LHCN-M2 (cell line): ENCODE measurements around the gene BRF1. TPM values are rescaled to one million over a fixed set of nuclear protein-coding genes. Genes with fewer than 3 reads are reported as not detected.
A peak's percentile ranks its signal among the peaks of the same experiment; 100 is the strongest.
"Not testable (repeated sequence)": the region's sequence is repeated elsewhere in the genome, so short reads cannot be mapped to it uniquely, and the experiment has no call there.

ENCODE experiments used
- DNase-seq: peaks from one replicate; pipeline ENCODE4 v3.0.0-alpha.2; 2012; ENCODE audit warnings: low read depth
- total RNA-seq: library from RNA; depleted of rRNA; stranded (reverse); fragments of >200 nt; gene quantifications from 2 replicates; pipeline ENCODE4 v1.2.3, GENCODE V29; 2014

BRF1 gene
- total RNA-seq, 1 experiment from 2014 or later = 28.2 TPM

DNA sequence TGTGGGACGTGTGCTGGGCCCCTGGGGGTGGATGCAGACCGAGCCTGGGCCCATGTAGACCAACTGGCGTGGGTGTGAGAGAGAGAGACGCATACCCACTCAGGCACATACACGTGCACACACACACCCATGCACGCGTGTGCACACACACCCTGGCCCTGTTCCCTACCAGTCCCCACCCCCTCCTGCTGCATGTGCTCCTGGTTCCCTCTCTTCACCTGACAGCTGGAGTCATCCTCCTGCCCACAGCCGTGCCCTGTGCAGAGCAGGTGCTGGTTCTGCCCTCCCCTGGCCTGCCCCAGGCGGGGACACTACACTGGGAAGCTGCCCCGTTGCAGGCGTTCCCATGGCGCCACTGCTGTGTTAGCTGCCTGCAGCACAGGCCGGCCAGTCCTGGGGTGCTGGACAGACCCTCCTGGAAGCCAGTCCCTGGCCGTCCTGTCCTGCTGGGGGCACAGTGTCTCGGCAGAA lies 32.3 kb upstream of the BRF1 start:
- DNase-seq = no peak

DNA sequence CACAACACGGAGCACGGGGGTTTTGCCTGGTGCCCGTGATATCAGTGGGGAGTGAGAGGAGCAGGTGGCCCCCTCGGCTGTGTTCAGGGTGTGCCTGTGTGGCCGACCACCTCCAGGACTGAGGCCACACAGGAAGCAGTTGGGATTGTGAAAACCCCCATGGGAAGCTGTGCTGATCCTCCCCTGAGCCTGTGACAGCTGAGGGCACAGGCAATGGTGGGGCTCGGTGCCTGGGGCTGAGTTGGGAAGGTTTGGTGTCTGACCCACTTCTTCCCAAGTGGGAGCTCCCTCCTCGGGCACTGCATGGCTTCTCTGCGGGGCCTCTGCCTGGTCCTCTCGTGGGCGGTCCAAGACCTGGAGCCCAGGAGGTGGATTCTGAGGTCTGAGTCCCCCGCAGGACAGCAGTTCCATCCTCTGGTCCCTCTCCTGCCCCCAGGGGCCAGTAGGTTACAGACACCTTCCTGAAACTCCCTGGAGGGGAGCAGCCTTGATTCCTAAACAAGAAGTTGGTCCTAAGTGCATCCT lies 31.6 kb upstream of the BRF1 start:
- no peak for DNase-seq

DNA sequence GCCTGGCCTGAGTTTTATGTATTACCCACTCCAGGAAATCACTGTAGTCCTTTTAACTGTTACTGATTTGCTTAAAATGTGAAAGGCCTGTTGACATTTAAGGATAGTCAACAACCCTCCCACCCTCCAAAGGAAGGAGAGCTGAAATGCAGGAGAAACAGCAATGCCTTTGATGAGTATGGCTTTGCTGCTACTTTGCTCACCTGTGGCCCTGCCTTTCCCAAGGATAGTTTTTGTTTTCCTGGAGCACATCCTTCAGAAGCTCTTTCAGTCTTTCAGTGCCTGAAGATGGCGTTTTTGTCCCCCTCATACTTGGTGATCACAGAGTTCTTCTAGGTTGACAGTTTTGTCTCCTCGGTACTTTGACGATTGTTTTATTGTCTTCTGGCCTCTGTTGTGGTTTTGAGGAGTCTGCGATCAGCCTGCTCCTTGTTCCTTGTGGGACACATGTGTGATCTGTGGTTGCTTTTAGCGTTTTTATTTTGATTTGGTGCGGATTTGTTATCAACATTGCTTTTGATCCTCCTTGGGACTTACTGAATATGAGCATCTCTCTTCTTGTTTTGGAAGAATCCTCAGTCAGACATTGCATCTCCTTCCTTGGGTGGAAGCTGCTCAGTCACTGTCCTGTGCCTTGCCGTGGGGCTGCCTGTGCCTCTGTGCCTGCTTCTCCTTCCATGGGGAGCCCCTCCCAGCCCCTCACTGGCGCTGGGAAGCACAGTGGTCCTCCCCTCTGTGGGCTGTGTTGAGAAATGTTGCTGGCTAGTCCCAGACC lies 31.0 kb upstream of the BRF1 start:
- no peak for DNase-seq

DNA sequence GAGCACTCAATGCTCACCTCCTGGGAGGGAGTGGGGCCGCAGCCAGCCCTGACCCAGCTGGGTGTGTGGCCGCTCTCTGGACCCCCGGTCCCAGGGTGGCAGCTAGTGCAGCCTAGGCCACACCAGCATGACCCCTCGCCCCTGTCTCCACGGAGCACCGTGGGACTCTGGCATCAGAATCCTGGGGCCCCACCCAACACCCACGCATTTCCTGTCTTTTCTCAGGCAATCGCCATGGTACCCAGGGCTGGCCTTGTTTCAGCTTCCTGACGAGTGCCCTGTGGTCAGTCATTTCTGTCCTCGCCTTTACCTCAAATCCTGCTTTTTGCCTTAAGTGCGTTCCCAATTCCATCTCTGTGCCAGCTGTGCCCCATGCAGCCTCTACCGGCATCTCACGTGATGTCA lies 29.7 kb upstream of the BRF1 start:
- peak; percentile 46 for DNase-seq

DNA sequence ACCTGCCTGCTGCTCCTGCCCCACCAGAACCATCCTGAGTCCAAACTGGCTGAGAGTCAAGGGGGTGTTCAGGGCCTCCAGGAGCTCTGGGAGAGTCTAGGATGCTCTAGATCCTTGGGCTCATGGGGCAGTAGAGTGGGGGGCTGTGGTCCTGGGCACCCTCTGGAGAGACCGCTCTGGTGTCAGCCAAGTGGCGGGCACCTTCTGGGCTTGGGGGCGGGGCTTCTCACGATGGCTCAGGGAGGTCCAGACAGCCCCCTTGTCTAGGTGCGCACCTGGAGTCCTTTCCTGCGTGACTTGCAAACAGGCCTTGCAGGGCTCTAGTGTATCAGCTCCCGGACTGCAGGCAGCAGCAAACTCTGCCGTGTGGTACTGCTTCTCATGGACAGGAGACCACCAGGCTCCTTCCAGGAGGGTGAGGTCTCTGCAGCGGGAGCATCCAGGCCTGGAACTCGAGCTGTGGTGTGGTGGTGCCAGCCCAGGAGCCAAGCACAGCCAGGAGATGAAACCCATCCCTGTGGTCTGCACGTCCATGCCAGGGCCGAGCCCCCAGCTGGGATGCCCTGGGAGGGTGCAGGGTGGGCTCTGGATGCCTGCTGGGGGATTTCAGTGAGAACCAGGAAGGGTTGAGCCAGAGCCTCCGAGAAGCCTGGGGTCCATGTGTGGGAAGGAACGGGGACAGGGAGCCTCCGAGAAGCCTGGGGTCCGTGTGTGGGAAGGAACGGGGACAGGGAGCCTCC lies 28.8 kb upstream of the BRF1 start:
- no peak for DNase-seq

DNA sequence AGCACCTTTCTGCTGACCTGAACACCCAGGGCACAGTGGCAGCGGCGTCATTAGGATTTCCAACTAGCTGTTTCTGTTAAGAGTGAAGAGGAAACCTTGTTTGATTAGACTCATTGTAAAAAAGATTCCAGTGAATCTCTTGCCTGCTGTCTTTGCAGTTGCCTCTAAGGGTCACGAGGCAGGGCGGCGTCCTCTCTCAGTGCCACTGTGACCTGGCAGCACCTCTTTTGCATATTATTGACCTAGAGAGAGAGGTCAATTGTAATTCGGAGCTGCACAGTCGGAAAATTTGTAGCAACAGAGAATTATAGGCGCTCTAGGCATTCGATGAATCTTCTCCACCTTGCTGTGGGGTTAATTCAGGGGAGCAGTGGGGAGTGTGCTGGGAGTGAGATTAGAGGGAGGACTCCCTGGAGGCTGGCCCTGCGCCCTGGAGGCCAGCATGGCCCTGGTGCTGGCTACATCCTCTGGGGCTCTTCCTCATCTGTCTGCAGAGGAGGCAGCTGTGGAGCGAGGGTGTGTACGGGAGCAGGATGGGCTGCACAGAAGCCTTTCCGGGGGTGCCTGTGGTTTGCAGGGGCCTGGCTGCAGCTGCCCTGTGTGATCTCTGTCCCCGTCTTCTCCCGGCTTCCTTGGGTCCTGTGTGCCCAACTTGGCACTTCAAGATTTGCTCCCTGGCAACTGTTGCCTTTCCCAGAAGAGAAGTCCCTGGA lies 28.0 kb upstream of the BRF1 start:
- peak; percentile 30 for DNase-seq

DNA sequence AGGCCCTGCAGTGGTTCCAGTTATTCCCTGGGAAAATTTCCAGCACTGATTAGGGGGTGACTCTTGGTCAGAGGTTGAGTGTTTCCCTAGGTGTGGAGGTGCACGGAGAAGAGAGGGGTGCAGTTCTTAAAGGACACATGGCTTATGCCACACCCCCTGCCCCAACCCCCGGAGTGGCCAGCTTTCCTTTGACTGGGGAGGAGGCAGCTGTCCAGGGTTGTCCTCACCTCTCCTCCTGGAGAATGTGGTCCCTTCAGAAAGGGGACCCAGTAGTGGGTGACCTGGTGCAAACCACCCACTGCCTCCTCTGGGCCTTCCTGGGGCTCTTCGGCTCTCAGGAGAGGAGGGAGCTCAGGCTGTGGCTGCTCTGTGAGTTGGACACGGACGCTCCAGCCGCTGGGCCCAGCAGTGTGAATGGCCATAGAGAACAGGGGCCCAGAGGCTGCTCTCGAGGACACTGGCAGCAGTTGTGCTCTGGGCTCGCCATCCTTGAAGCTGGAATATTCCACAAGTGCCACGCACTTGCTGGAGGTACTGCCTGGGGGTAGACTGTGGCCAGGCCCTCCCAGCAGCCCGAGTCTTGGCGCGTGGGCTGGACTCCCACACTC lies 27.4 kb upstream of the BRF1 start:
- DNase-seq = no peak

DNA sequence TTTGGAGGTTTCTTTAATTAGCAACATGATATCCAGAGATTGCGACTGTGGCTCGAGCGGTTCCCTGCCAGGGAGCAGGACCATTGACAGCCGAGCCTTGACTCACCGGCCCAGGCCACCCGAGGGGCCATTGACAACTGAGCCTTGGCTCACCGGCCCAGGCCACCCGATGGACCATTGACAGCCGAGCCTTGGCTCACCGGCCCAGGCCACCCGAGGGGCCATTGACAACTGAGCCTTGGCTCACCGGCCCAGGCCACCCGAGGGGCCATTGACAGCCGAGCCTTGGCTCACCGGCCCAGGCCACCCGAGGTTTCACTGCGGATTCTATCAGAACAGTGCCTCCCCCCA lies 26.9 kb upstream of the BRF1 start:
- not testable (repeated sequence) for DNase-seq

DNA sequence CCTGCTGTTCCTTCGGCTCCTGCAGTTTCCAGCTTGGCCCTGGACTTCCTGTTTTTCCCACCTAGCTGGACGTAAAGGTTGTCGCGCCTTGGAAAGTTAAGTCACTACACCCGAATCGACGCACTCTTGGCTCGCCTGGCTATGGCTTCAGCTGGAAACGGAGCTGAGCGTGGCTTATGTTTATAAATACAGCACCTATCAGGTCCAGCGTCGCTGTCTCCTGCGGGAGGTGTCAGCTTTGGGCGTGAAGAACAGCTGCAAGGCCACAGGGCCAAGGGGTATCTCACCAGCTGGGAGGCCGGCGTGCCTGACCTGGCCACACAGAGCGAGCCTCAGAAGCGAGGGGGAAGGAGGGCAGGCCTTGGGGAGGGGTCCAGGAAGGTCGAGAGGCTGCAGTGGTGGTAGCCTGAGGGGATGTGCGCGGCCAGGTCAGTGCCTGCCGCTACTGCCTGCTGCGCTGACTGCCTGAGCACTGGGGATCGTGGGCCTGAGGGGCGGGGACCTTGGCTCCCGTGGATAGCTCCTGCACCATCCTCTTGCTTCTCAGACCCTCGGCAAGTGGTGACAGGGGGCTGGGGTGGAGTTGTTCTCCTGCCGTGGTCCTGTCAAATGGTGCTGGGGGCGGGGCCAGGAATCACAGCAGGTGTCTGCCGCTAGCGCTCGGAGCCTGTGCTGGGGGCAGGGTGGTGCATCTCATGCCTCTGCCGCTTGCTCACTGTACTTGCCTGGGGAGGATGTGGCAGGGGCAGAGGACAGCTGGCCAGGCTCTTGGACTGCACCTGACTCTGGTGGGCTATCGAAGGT lies 26.3 kb upstream of the BRF1 start:
- DNase-seq = no peak

DNA sequence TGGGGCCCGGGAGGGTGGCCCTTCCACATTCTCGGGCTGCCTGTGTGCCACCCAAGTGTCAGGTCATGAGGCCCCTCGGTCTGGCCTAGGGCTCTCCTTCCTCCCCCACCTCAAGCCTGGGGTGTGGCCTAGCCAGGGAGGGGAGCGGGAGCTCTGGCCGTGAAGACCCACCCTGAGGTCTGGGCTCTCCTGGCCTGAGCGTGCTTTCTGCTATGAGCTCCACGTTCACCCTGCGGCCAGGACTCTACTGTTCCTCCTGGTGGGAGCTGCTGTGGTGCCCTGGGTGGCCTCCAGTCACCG lies 25.7 kb upstream of the BRF1 start:
- no peak for DNase-seq

DNA sequence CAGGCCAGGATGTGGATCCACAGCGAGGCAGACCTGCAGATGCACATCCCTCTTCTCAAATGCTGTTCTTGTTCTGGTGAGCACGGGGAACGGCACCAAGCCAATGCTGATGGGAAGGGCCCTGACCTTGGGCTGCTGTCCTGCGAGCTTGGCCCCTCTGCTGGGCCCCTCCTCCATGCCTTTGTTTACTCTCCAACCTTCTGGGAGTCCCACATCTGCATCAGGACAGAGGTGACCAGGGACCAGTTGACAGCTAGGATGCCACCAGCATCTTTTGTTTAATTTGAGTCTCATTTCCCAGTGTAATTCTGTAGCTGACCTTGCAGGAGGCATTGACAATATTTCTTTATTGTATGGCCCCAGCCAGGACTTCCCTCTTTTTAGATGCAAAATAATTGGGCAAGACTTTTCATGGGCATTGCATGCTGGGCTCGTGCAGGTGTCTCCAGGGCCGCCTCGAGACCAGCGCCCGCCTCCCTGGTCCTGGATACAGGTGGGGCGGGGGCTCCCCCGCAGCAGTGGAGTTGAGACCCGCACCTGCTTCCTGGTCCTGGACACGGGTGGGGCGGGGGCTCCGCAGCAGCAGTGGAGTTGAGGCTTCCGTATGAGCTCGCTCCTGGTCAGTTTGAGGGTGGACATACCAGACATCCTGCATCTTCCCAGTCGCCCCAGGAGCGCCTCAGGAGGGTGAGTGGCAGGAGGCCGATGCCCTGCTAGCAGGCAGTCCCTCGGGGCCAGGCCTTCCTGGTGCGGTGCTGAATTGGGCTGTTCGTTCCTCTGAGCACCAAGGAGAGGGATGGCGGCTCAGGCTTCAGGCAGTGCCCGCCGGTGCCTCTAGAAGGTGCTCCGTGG lies 25.1 kb upstream of the BRF1 start:
- DNase-seq = no peak

DNA sequence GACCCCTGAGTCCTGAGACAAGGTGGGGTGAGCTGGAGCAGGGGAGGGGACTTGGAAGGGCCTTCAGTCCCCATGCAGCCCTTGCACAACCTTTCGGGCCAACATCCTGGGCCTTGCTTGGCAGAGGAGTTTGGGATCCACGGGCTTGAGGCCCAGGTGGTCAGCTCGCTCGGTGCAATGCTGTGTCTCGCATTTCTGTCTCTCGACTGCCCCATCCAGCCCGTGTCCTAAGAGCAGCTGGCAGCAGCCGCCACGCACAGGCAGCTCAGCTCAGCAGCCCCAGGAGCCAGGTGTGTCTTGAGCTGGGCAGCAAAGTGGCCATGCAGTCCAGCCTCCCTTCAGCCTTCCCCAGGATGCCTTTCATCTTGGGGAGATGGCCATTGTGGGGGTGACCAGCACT lies 24.5 kb upstream of the BRF1 start:
- no peak for DNase-seq

DNA sequence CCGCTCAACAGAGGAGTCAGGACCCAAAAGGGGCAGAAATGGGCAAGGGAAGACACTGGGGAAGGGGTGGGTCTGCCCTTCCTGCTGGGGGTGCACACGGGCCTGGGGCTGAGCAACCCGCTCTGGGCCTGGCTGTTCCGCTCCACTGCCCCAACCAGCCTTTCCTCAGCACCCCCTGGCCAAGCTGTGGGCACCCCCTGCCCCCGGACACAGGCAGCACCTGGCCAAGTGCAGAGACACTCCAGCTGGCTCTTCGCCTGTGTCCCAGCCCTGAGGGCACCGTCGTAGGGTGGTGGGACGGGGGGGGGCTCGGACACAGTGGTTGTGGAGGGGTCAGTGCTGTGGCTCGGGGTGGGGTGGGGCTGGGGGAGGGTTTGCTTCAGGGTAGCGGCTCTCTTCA lies 24.1 kb upstream of the BRF1 start:
- DNase-seq = no peak

DNA sequence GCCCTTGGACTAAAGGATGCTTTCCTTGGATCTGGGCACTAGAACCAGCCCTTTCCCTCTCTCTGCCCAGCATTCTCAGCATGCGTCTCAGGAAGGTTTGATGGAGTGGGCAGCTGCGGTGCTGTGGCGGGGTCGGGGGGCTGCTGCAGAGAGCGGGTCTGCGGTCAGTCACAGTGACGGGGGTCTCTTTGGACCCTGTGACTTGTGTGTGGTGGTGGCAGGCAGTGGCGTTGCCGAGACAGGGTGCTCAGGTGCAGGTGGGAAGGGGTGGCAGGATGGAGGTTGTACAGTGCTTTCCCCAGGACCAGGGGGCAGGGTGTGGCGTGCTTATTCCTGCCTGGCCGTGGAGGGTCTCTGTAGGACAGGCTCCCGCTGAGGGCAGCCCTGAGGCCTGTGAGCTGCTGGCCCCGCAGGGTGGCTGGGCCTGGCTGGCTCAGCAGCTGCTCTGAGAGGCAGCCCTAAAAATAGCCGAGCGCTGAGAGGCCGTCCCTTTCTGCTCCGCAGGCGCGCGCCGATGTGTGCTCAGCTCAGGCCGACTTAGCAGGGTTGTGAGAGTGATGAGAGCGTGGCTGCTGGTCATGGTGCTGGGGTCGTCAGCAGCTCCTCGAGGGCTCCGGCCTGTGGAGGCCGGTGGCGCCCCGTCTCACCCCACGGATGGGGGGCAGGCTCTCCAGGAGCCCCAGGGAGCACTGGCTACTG lies 23.4 kb upstream of the BRF1 start:
- DNase-seq = no peak

DNA sequence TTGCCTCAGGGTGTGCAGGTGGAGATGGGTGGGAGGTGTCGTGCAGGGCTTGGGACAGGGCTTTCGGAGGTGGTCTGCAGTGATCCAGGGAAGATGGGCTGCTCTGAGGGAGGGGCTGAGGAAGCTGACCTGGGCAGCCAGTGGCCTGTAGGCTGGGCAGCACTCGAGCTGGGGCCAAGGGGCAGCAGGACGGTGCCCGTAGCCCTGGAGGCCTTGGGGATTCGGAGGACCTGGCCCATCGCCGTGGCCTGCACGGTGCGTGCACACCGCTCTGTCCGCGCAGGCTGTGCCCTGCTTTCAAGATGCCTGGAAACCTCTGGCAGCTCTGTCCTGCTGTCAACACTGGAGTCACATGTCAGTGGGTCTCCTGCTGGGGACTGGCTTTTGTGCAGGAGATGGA lies 22.9 kb upstream of the BRF1 start:
- DNase-seq = no peak

DNA sequence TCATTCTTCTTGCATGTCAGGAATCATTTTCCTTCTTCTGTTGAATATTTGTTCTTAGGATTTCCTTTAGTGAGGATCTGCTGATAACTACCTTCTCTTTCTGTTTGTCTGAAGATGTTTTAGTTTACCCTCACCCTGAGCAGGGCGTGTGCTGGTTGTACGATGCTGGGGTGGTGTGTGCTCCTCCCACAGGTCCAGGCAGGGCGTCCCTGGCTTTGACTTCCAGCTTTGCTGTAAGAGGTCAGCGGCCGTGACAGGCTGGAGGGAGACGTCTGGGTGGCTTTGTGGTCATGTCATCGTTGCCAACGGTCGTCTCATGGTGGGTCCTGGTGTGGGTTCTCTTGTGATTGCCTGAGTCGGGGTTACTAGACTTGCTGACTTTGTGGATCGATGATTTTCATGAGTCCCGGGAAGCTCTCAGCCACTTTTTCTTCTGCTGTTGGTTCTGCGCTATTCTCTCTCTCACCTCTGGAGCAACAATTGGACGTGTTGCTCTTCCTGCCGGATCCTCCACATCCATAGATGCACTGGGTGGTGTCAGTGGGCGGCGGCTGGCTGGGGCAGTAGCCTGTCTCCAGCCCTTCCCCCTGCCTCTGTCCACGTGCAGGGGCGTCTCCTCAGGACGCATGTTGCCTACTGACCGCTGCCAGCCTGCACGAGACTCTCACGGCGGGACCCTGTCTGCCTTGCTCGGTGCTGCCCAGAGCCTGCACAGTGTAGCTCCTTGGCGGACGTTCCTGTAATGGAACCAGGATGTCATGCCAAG lies 22.2 kb upstream of the BRF1 start:
- no peak for DNase-seq

DNA sequence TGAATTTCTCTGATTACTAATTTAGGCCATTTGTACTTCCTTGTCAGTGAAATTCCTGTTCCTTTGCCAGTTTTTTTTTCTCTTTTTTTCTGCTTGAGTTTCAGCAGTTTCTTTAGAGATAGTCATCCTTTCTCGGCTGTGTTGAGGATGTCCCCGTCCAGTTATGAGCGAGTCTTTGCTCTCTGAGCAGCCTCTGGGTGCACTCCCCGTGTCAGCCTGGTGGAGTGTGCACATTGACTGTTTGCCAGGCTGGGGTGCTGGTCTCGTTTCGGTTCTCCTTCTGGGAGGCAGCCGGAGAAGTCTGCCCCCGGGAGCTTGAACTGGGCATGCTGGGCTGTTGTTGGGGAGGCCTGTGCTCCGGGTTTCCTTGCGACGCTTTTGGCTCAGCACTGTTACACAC lies 16.7 kb upstream of the BRF1 start:
- DNase-seq = peak; percentile 33

DNA sequence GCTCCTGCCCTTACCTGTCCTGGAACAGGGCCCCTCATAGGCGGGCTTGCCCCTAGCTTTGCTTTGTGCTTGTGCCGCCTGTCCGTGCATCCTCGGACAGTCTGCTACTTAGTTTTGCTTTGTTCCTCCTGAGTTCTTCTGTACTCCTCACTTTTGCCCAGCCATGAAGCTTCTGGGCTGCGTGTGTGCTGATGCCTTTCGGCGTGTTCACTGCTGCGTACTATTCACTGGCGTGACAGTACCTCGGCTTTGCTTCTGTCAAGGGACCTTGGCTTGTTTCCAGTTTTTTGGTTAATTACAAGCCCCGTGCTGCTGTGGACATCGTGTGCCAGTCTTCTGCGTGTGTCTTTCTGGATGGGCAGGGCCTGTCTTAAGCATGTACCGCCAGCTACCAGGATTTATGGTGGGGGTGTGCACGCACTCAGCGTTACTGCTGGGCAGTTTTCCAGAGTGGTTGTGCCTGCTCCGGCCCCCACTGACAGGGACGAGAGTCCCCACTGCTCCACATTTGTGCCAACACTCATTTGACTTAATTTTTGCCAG lies 16.2 kb upstream of the BRF1 start:
- no peak for DNase-seq

DNA sequence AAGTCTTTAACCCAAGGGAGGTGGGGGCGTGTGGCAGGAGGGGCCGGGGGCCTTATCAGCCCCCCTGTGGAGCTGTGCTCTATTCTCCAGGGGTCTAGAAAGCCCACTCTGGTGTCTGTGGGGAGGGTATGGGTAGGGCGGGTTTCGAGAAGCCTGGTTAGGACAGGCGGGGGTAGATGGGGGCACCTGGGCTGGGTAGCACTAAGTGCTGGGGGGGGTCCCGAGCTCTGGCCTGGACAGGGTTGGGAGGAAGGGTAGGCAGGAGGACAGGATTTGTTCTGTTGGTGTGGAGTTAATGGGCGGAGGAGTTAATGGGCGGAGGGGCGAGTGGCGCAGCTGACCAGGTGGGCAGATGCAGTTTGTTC lies 15.8 kb upstream of the BRF1 start:
- DNase-seq = no peak
